Lower lobe of right lung (tissue), 2 donors: ENCODE results near the gene LDLR. TPM values are rescaled to one million over a fixed set of nuclear protein-coding genes. Genes with fewer than 3 reads are reported as not detected.
A peak's percentile ranks its signal among the peaks of the same experiment; 100 is the strongest.

Experiments
- ATAC-seq, 2 donors: fragments of 200-7000 bp; cut with Tn5 transposase; one replicate each; pipeline ENCODE4 v1.9.1; 2020 to 2022; ENCODE audit warnings: mild to moderate bottlenecking in 2 of 2, moderate library complexity in 2 of 2
- DNase-seq: peaks from one replicate; pipeline ENCODE4 v3.0.0-alpha.2; 2020
- H3K27ac ChIP-seq: fragments of 200-600 bp; one replicate; pipeline ENCODE4 v1.8.0; 2022
- H3K27me3 ChIP-seq: fragments of 200-600 bp; one replicate; pipeline ENCODE4 v1.8.0; 2022; ENCODE audit warnings: low read depth
- H3K36me3 ChIP-seq: fragments of 200-600 bp; one replicate; pipeline ENCODE4 v1.8.0; 2022; ENCODE audit warnings: mild to moderate bottlenecking
- H3K4me1 ChIP-seq: fragments of 200-600 bp; one replicate; pipeline ENCODE4 v1.8.0; 2022
- H3K4me3 ChIP-seq: fragments of 200-600 bp; one replicate; pipeline ENCODE4 v1.8.0; 2022; ENCODE audit warnings: mild to moderate bottlenecking
- H3K9me3 ChIP-seq: fragments of 200-600 bp; one replicate; pipeline ENCODE4 v1.8.0; 2022
- CTCF ChIP-seq: fragments of 200-600 bp; IDR thresholded peaks from one replicate; pipeline ENCODE4 v1.8.0; 2022; ENCODE audit warnings: antibody characterized with exemption, mild to moderate bottlenecking
- intact Hi-C: fragments of 100-400 bp; cut with DNase I; formaldehyde crosslinking; loops from one replicate; pipeline ENCODE4 v1.11.0; 2022
- long read RNA-seq: library from polyadenylated mRNA; unstranded; transcript quantifications from one replicate; pipeline ENCODE4 v2.0.0, GENCODE V29; 2021
- total RNA-seq: library from RNA; stranded (reverse); fragmentation: NEBNext Ultra II Directional; extraction: Animal tissue kit (Norgen Biotek cat#: 25700); gene quantifications from one replicate; pipeline ENCODE4 v1.2.1, GENCODE V29; 2021
- donor health status: DM: no; HTN: yes; CAD: no; lungs with severe emphysema.

Gene LDLR
- 147 TPM for total RNA-seq
- long read RNA-seq, transcript LDLR-208 (18 exons, 3,617 nt), result major isoform, 15 of 135 reads
- long read RNA-seq, partial matches to known transcripts, result 15 of 135 reads
- long read RNA-seq, other reads (novel, unspliced or antisense), result 105 of 135 reads

GRCh38 chr19:11089254-11090013 lies at the start of gene LDLR:
LDLR (plus strand) TSS chr19:11089463; CDS start chr19:11089549, 86 bp downstream.
- DNase-seq (peak; percentile 89), ATAC-seq (peak; percentile 71 to 77)
- H3K4me1 ChIP-seq, result peaks cover 69% of the 10 kb centered on the region
- intact Hi-C loops, result no loop called here
- H3K27me3 ChIP-seq, result no peaks in the 10 kb centered on the region
- TF ChIP-seq CTCF, result no peak
- H3K9me3 ChIP-seq, result no peaks in the 10 kb centered on the region
- peak within 1 kb of the TSS; percentile 98 for H3K27ac ChIP-seq
- peak within 1 kb of the TSS; percentile 69 for H3K4me3 ChIP-seq
- H3K36me3 ChIP-seq, result no peaks in the 10 kb centered on the region

GRCh38 chr19:11041194-11041593 lies 48.1 kb upstream of the LDLR start:
- intact Hi-C loops, result no loop called here
- H3K4me3 ChIP-seq, result no peak overlapping the region
- H3K36me3 ChIP-seq, result peaks cover 86% of the 10 kb centered on the region
- TF ChIP-seq CTCF, result no peak
- H3K9me3 ChIP-seq, result no peaks in the 10 kb centered on the region
- H3K27ac ChIP-seq, result peak overlapping the region; percentile 78
- no peaks in the 10 kb centered on the region for H3K27me3 ChIP-seq
- peaks cover 4% of the 10 kb centered on the region for H3K4me1 ChIP-seq
- ATAC-seq (no peak), DNase-seq (no peak)

GRCh38 chr19:11041966-11042627 lies 47.2 kb upstream of the LDLR start:
- peak; percentile 91 for DNase-seq
- Histone ChIP-seq H3K27me3 (no peaks in the 10 kb centered on the region), H3K27ac (peak overlapping the region; percentile 78), H3K36me3 (peaks cover 81% of the 10 kb centered on the region), H3K9me3 (no peaks in the 10 kb centered on the region), H3K4me1 (peaks cover 4% of the 10 kb centered on the region), H3K4me3 (no peak overlapping the region)
- peak; percentile 97 for ATAC-seq
- intact Hi-C loops, result no loop called here
- TF ChIP-seq CTCF, result no peak

- Histone ChIP-seq H3K36me3 (peaks cover 73% of the 10 kb centered on the region), H3K9me3 (no peaks in the 10 kb centered on the region), H3K27me3 (no peaks in the 10 kb centered on the region), H3K27ac (no peak overlapping the region), H3K4me3 (no peak overlapping the region), H3K4me1 (peaks cover 6% of the 10 kb centered on the region)
- DNase-seq (no peak), ATAC-seq (no peak)
- intact Hi-C loops, result no loop called here
- TF ChIP-seq CTCF, result no peak
Observed at GRCh38 chr19:11044431-11044830, 44.8 kb upstream of the LDLR start.

- H3K9me3 ChIP-seq, result no peaks in the 10 kb centered on the region
- ATAC-seq (no peak), DNase-seq (no peak)
- peaks cover 16% of the 10 kb centered on the region for H3K4me1 ChIP-seq
- no peak overlapping the region for H3K4me3 ChIP-seq
- no peak overlapping the region for H3K27ac ChIP-seq
- H3K27me3 ChIP-seq, result no peaks in the 10 kb centered on the region
- H3K36me3 ChIP-seq, result peaks cover 64% of the 10 kb centered on the region
- intact Hi-C loops, result no loop called here
- TF ChIP-seq CTCF, result no peak
Observed at GRCh38 chr19:11045536-11045935, 43.7 kb upstream of the LDLR start.
